COLO668 (cell line): ENCODE measurements around the gene CXCL17.
A peak's percentile ranks its signal among the peaks of the same experiment; 100 is the strongest.

Experiments
- DNase-seq: peaks from one replicate; lab custom pipeline; 2025; ENCODE audit not compliant: unreplicated experiment; lab: John Stamatoyannopoulos, UW

The CXCL17 gene

DNA sequence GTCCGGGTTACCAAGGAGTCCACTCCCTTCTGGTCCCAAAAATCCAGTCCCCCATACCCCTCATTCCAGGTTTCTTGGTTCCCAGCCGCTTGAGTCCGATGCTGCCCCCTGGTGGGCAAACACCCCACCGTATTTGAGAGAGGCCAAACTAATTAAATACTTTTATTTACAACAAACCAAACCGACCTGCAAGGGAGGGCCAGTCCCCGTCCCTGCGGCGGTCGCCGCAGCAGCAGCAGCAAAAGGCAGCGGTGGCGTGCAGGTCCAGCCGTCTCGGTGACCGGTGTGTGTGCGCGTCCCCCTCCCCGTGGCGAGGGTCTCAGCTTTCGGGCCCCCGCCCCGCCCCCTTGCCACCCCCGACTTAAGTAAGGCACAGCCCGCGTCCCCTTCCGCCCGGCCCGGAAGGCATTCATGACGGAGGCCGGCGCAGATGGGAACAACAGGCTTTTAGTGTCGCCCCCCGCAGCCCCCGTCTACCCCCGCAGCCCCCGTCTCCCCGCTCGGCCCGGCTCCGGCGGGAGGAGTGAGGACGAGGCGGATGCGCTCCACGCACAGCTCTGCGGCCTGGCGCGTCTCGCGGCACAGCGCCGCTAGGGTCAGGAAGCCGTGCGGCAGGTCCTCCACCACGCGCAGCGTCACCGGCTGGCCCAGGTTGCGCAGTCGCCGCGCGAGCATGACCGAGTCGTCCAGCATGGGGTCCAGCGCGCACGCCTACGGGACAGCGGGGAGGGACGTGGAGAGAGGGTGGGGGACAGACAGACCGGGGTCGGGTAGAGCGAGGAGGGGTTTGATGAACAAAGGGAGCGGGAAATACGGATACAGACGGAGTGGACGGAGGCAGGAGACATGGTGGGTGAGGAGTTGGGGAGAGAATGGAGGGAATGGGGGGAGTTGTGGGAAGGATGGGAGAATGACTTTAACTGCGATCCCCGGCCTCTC, 41.1 kb downstream of the CXCL17 start:
- peak; percentile 74 for DNase-seq

DNA sequence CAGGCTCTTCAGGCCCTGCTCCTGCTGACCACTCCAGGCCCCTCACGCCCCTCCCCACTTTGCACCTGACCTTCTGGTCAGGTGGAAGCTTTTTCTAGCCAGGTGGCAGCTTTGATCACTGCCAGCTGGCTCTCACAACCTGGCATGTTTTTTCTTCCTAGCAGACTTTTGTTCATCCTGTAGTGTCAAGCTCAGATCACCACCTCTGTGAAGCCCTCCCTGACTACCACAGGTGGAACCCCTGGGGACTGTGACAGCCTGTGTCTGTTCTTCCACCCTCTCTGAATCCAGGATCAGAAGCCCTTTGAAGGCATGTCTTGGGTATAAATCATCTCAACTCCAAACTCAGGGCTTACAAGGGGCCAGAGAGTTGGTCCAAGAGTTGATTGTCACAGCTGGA, 42.3 kb downstream of the CXCL17 start:
- no peak for DNase-seq

DNA sequence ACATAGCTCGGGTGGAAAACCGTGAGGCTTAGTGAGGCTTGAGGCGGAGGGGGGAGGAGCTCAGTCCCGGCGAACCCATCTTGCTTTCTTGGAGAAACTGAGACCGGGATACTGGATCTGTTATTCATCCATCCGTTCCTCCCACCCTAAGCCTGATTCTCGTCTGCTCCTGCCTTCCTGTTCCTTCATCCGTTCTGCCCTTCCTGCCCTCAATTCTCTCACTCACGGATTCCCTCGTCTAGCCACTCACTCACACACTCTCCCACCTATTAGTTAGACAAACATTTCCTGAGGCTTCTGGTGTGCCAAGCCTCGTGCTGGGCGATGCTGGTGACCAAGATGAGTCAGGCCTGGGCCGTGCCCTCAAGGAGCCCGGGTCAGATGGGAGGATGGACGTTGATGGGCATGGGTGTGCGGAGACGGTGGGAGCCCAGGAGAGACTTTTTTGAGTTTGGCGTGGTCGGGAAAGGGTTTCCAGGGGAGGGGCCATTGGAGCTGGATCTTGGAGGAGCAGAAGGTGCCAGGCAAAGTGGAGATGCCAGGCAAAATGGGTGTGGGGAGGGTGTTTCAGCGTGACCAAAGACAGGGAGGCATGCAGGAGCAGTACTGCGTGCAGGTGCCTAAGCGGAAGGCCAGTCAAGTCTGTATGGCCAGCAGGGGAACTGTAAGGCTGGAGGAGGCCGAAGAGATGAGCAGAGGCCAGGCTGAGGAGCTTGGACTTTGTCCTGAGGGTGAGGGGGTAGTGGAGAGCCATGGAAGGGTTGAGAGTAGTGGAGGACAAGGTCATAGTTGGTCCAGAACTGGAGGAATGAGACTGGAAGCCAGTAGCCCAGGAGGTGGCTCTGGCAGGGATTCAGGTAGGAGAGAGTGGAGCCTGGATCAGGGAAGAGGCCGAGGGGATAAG, 45.2 kb downstream of the CXCL17 start:
- peak; percentile 24 for DNase-seq

DNA sequence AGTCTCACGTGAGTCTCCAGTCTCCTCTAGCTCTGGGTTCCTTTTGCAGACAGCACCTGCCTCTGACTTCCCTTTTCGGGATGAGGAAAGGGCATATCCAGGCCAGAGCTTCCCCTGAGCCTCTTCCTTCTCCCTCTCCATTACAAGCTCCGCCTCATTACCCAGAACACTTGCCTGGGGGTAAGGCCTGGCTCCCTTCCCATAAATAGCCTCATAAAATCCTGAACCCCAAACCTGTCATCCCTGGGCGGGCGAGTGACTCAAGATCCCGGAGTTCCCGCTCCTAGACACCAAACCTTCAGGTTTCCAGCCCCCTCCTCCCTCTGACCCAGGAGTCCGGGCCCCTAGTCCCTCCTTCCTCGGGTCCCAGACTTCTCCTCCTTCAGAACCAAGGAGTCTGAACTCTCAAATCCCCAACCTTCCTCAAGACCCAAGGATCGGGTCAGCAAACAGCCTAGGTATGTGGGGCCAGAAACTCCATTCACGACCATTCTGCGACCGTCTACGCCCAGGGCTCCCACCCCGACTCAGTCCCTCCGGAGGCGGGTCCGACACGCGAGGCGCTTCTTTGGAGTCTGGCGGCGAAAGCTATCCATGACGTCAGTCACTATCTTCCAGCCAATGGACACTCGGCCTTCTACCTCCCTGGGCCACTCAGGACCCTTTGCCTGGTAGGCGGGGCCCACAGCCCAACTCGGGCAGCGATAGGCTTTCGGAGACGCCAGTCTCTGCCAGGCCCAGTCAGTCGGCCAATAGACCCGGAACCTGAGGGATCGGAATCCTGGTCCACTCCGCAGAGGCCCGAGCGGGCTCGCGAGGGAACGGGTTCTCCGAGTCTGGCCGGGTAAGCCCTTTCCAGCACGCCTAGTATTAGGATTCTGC, 46.1 kb downstream of the CXCL17 start:
- DNase-seq, result peak; percentile 97

DNA sequence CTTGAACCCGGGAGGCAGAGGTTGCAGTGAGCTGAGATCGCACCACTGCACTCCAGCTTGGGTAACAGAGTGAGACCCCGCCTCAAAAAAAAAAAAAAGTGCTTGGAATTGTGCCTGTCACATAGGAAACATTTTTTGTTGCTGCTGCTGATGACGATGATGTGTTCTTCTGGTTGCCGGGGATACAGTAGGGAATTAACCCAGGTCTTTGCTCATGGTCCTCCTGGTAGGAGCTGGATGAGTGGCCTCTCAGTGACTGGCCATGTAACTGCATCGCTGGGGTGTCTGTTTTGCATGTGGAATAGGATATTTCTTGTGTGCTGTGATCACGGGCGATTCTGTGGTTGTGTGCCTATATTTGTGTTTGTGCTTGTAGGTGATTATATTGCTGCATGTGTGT, 48.0 kb downstream of the CXCL17 start:
- DNase-seq, result no peak

DNA sequence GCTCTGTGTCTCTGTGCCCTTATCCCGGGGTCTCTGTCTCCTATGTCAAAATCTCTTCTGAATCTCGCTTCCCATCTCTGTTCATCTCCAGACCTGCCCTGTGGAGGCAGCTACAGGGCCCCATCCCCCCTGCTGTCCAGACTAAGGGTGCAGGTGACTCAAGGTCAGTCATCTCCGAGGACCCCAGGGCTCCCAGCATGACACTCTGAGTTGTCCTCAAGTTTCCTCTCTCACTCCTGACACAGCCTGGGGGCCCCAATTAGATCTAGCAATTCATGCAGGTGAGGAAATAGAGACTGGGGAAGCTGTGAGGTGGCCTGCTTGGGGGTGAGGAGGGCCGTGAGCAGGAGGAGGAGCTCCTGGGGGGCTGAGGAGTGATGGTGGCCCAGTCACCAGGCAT, 50.6 kb downstream of the CXCL17 start:
- no peak for DNase-seq

DNA sequence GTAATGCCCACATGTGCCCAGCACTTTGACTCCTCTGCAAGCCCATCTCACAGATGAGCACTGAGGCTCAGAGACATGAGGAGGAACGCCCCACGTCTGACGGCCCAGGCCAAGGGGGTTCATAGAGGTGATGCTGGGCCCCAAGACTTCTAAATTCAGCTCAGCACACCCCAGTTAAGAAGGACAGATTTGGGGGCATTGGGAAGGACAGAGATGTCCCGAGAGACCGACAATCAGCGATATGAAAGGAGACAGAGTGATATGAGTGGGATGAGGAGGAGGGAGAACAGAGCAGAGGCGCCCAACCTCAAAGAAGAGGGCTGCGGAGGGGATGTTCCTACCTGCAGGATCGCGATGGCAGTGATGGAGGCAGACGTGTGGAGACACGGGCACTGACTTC, 52.8 kb downstream of the CXCL17 start, which contains the start of gene CNFN:
TSS of gene CNFN (minus strand) at position 399 of the 400 bp plus-strand sequence. CDS start 1,260 bp downstream, outside the sequence.
- no peak for DNase-seq

DNA sequence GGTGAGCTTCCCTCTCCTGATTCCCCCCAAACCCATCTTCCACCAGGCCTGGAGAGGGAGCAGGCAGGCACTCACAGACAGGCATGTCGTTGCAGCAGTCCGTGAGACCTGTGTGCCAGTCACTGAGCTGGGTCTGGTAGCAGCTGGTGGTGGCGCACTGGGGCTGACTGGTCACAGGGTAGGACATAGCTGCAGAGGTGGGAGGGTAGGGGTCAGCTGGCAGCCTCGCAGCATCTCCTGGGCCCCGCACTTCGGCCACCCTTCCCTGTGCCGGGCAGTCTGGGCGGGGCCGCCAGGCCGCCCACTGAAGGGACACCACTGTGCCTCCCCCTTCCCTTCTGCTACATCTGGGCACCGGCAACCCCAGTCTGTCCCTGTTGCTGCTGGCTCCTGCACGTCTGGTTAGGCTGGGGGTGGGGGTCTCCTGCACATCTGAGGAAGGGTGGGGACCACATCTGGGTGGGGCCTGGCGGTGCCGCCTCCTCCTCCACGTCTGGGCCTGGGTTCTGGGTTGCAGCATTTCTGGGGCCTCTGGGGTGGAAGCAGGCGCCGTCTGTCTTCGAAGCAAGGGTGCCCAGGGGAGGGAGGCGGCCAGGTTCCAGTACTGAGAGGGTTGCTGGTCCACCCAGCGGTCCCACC, 53.8 kb downstream of the CXCL17 start:
- no peak for DNase-seq

DNA sequence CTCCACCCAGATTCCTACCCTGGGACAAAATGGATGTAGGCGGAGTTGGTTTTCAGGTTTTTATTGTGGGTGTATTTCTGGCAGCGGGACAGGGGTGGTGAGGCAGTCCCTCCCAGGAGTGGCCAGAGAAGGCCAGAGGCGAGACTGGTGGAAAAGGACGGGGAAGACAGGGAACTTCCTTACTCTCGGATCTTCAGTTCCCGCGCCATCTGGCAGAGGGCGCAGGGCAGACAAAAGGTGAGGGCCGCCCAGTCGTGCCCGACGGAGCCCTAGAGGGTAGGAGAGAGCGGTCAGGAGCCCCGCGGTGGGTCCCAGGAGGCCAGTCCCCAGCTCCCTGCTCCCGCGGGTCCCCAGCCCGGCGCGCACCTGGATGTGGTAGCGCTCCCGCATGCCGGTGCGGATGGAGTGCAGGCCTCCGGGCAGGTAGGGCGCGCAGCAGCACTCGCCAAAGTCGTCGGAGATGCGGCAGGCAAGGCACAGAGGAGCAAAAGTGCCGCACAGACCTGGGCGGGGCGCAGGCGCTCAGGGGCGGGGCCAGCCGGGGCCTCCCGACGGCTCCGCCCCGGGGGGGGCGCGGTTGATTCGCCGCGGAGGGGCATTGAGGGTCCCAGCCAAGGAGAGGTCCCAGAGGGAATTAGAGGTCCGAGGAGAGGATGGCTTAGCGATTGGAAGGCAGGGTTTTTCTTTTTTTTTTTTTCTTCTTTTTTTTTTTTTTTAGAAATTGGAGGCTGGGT, 55.6 kb downstream of the CXCL17 start:
- peak; percentile 78 for DNase-seq

DNA sequence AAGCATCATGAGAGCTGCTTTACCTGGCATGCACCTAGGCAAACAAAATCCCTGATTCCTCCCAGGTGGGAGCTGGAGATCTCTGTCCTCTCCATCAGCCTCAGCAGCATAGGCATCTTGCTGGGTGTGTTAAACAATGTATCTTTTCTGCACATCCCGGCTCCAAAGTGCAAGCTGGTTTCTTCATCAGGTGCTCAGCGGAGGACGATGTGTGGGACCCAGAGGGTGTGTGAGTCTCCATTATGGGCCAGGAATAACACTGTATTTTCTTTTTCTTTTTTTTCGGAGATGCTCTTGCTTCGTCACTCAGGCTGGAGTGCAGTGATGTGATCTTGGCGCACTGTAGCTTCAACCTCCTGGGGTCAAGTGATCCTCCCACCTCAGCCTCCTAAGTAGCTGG, 62.6 kb downstream of the CXCL17 start:
- DNase-seq, result no peak
